Naive thymus-derived CD4-positive, alpha-beta T cell (primary cell): ENCODE data around the gene IL20. TPM values are rescaled to one million over a fixed set of nuclear protein-coding genes. Genes with fewer than 3 reads are reported as not detected.

ENCODE experiments used
- ATAC-seq: fragments of 150-1000 bp; cut with Tn5 transposase; 2 replicates; pipeline ENCODE4 v1.10.0; 2021; ENCODE audit warnings: mild to moderate bottlenecking, moderate library complexity
- CTCF ChIA-PET: fragments of 350-600 bp; sonication (Branson Sonifier 250); formaldehyde crosslinking; loops from one replicate; lab custom pipeline; 2021; ENCODE audit warnings: antibody characterized with exemption; lab: Charles Lee
- POLR2A ChIA-PET: fragments of 350-600 bp; sonication (Branson Sonifier 250); formaldehyde crosslinking; loops from one replicate; lab custom pipeline; 2021; ENCODE audit warnings: antibody characterized with exemption, inconsistent platforms; lab: Charles Lee
- DNase-seq, 9 donors: peaks; one replicate each; pipeline versions ENCODE4 v3.0.0 to v3.0.0-alpha.2; 2020 to 2022; ENCODE audit warnings: mixed read lengths in 1 of 9
- H3K27ac ChIP-seq: one replicate; pipeline ENCODE4 v1.7.0; 2013; ENCODE audit warnings: mild to moderate bottlenecking, low read depth, low read length, moderate library complexity
- H3K27me3 ChIP-seq, 2 donors: one replicate each; pipeline ENCODE4 v1.7.0; 2013; ENCODE audit warnings: low read length in 2 of 2, mild to moderate bottlenecking in 2 of 2, moderate library complexity in 2 of 2; ENCODE audit not compliant: control insufficient read depth in 2 of 2, insufficient read depth in 2 of 2
- H3K36me3 ChIP-seq, 3 experiments: 1 replicate in 2 of 3; 2 replicates in 1 of 3; pipeline ENCODE4 v1.7.0; 2013; ENCODE audit warnings: low read length in 3 of 3, mild to moderate bottlenecking in 3 of 3, moderate library complexity in 1 of 3; ENCODE audit not compliant: insufficient read depth in 3 of 3, control insufficient read depth in 2 of 3
- H3K4me1 ChIP-seq, 2 donors: one replicate each; pipeline ENCODE4 v1.7.0; 2013; ENCODE audit warnings: low read length in 2 of 2, mild to moderate bottlenecking in 2 of 2, moderate library complexity in 1 of 2; ENCODE audit not compliant: control insufficient read depth in 2 of 2, insufficient read depth in 2 of 2
- H3K4me3 ChIP-seq: 2 replicates; pipeline ENCODE4 v1.7.0; 2013; ENCODE audit warnings: mild to moderate bottlenecking, low read length
- H3K9me3 ChIP-seq, 3 experiments: 1 replicate in 2 of 3; 2 replicates in 1 of 3; pipeline ENCODE4 v1.7.0; 2013; ENCODE audit warnings: low read length in 3 of 3; ENCODE audit not compliant: control insufficient read depth in 2 of 3
- H3K27ac Mint-ChIP-seq, 9 donors: one replicate each; pipeline ENCODE4 v1.8.0; 2020 to 2022; ENCODE audit warnings: mixed read lengths in 9 of 9, mild to moderate bottlenecking in 8 of 9, moderate library complexity in 5 of 9, inconsistent platforms in 2 of 9
- H3K27me3 Mint-ChIP-seq, 5 donors: one replicate each; pipeline ENCODE4 v1.8.0; 2021 to 2022; ENCODE audit warnings: mixed read lengths in 5 of 5, mild to moderate bottlenecking in 1 of 5
- H3K36me3 Mint-ChIP-seq, 5 donors: one replicate each; pipeline ENCODE4 v1.8.0; 2020 to 2022; ENCODE audit warnings: mixed read lengths in 5 of 5, mild to moderate bottlenecking in 3 of 5, inconsistent platforms in 1 of 5
- H3K4me1 Mint-ChIP-seq, 7 donors: one replicate each; pipeline ENCODE4 v1.8.0; 2020 to 2022; ENCODE audit warnings: mixed read lengths in 7 of 7, mild to moderate bottlenecking in 3 of 7, inconsistent platforms in 1 of 7
- H3K4me3 Mint-ChIP-seq, 10 donors: one replicate each; pipeline ENCODE4 v1.8.0; 2020 to 2022; ENCODE audit warnings: mild to moderate bottlenecking in 10 of 10, mixed read lengths in 10 of 10, moderate library complexity in 6 of 10, inconsistent platforms in 2 of 10
- H3K9me3 Mint-ChIP-seq, 11 donors: one replicate each; pipeline ENCODE4 v1.8.0; 2020 to 2022; ENCODE audit warnings: mixed read lengths in 11 of 11, mild to moderate bottlenecking in 4 of 11, inconsistent platforms in 1 of 11, moderate library complexity in 1 of 11
- intact Hi-C, 2 donors: fragments of 100-400 bp; cut with micrococcal nuclease; formaldehyde crosslinking; loops; one replicate each; pipeline ENCODE4 v1.15.1; 2023
- polyA plus RNA-seq, 2 donors: library from polyadenylated mRNA; unstranded; fragments of 300-500 nt; fragmentation: Illumina TruSeq; gene quantifications; one replicate each; pipeline ENCODE4 v1.2.3, GENCODE V29; 2021
- total RNA-seq, 6 experiments: library from RNA in 5 of 6; stranded (reverse) in 5 of 6; gene quantifications; 1 replicate in 5 of 6; 2 replicates in 1 of 6; pipeline ENCODE4 v1.2.3 and lab custom pipeline; 2021 to 2026

IL20 gene
- total and polyA plus RNA-seq, 7 experiments from 2014 or later = not detected

- peak in 3 of 9 donors; percentile 36 to 46 (median 45) for DNase-seq
- ChIA-PET POLR2A (interaction anchor here (0.7 to 1.3 kb wide), 7 partner anchors 9 to 29 kb away, joined by 3 to 8 read pairs (median 4); no protein-coding TSS in a partner anchor), CTCF (interaction anchor here (1.3 to 2.1 kb wide), 3 partner anchors 22 to 156 kb away, joined by 3 to 6 read pairs (median 3); no protein-coding TSS in a partner anchor)
- Mint-ChIP-seq H3K9me3 (peaks cover 0 to 4% (median 0%) of the 10 kb centered on the region in 11 donors), H3K27me3 (peaks cover 0 to 7% (median 0%) of the 10 kb centered on the region in 5 donors), H3K4me3 (peak overlapping the region; percentile 37 to 78 (median 66)), H3K27ac (peak overlapping the region; percentile 11 to 96 (median 81)), H3K36me3 (peaks cover 0 to 31% (median 9%) of the 10 kb centered on the region in 5 donors), H3K4me1 (peaks cover 19 to 62% (median 46%) of the 10 kb centered on the region in 7 donors)
- no peak overlapping the region for H3K4me3 ChIP-seq
- peak; percentile 71 for ATAC-seq
- H3K9me3 ChIP-seq = no peaks in the 10 kb centered on the region
- no peaks in the 10 kb centered on the region for H3K27me3 ChIP-seq
- intact Hi-C loops = loop anchor here (2.0 kb wide), 1 partner anchor 14 kb away; no protein-coding TSS in a partner anchor
- H3K36me3 ChIP-seq = no peaks in the 10 kb centered on the region
- H3K4me1 ChIP-seq = peaks cover 6 to 19% of the 10 kb centered on the region in 2 donors
- H3K27ac ChIP-seq = no peak overlapping the region
Observed at GRCh38 chr1:206890125-206891060, 25.0 kb downstream of the IL20 start.

GRCh38 chr1:206891412-206891811 is 26.0 kb downstream of the IL20 start:
- H3K4me3 Mint-ChIP-seq = peak overlapping the region in 2 of 10 donors; percentile 66

DNA sequence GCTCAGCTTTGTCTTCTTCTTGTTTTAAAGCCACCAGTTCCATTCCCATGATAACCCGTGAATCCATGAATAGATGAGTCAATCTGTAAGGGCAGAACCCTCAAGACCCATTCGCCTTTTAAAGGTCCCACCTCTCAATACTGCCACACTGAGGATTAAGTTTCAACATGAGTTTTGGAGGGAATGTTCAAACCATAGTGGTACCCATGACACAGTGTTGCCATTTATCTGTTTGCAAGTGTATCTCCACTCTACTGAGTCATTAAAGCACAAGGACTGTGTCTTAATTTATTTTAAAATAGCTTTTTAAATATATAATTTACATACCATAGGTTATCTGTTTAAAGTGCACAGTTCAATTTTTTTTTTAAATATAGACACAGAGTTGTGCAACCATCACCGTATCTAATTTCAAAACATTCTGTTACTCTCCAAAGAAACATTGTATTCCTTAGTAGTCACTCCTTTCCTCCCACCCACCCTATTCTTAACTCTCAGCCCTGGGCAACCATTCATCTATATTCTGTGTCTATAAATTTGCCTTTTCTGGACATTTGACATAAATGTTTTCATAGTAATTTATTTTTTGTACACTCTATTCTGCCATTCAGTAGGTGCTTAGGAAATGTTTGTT is 27.0 kb downstream of the IL20 start:
- Mint-ChIP-seq H3K9me3 (peaks cover 0 to 4% (median 0%) of the 10 kb centered on the region in 11 donors), H3K27me3 (peaks cover 0 to 3% (median 0%) of the 10 kb centered on the region in 5 donors), H3K27ac (peak overlapping the region in 3 of 9 donors; percentile 14 to 54 (median 19)), H3K4me1 (peaks cover 24 to 81% (median 64%) of the 10 kb centered on the region in 7 donors), H3K4me3 (peak overlapping the region in 1 of 10 donors; percentile 11), H3K36me3 (peaks cover 0 to 33% (median 9%) of the 10 kb centered on the region in 5 donors)
- H3K4me3 ChIP-seq = no peak overlapping the region
- CTCF ChIA-PET = interaction anchor here (1.2 to 5.6 kb wide), 3 partner anchors 13 to 33 kb away, joined by 3 to 26 read pairs (median 3); no protein-coding TSS in a partner anchor
- POLR2A ChIA-PET = interaction anchor here (0.9 to 17.9 kb wide), 6 partner anchors 10 to 25 kb away, joined by 3 to 600 read pairs (median 4); partner anchors contain the start of gene FCMR
- ATAC-seq (no peak), DNase-seq (no peak)
- no peaks in the 10 kb centered on the region for H3K27me3 ChIP-seq
- peaks cover 6 to 32% of the 10 kb centered on the region in 2 donors for H3K4me1 ChIP-seq
- H3K27ac ChIP-seq = no peak overlapping the region
- H3K36me3 ChIP-seq = no peaks in the 10 kb centered on the region
- H3K9me3 ChIP-seq = no peaks in the 10 kb centered on the region
- intact Hi-C loops = no loop called here

More at GRCh38 chr1:206891412-206891811, 26.0 kb downstream of the IL20 start:
- H3K27me3 Mint-ChIP-seq = peaks cover 0 to 3% (median 0%) of the 10 kb centered on the region in 5 donors
- POLR2A ChIA-PET = interaction anchor here (0.6 to 2.8 kb wide), 4 partner anchors 8 to 31 kb away, joined by 3 to 21 read pairs (median 3); partner anchors contain the start of gene FCMR
- H3K4me1 ChIP-seq = peaks cover 6 to 23% of the 10 kb centered on the region in 2 donors
- H3K27me3 ChIP-seq = no peaks in the 10 kb centered on the region
- H3K36me3 Mint-ChIP-seq = peaks cover 0 to 33% (median 9%) of the 10 kb centered on the region in 5 donors
- no peaks in the 10 kb centered on the region for H3K36me3 ChIP-seq
- CTCF ChIA-PET = interaction anchor here (1.5 to 2.1 kb wide), 2 partner anchors 21 to 32 kb away, joined by 3 to 6 read pairs; no protein-coding TSS in a partner anchor
- ATAC-seq (no peak), DNase-seq (no peak)
- H3K9me3 ChIP-seq = no peaks in the 10 kb centered on the region
- no peak overlapping the region for H3K4me3 ChIP-seq
- H3K27ac ChIP-seq = no peak overlapping the region
- intact Hi-C loops = loop anchor here (2.0 kb wide), 1 partner anchor 13 kb away; no protein-coding TSS in a partner anchor
- peak overlapping the region in 6 of 9 donors; percentile 75 to 96 (median 82) for H3K27ac Mint-ChIP-seq
- H3K9me3 Mint-ChIP-seq = peaks cover 0 to 4% (median 0%) of the 10 kb centered on the region in 11 donors
- H3K4me1 Mint-ChIP-seq = peaks cover 21 to 72% (median 54%) of the 10 kb centered on the region in 7 donors

GRCh38 chr1:206893380-206893779 is 28.0 kb downstream of the IL20 start:
- H3K4me1 Mint-ChIP-seq = peaks cover 26 to 83% (median 64%) of the 10 kb centered on the region in 7 donors
- CTCF ChIA-PET = interaction anchor here (1.2 to 5.6 kb wide), 2 partner anchors 12 to 19 kb away, joined by 3 to 26 read pairs; no protein-coding TSS in a partner anchor
- peaks cover 0 to 4% (median 0%) of the 10 kb centered on the region in 11 donors for H3K9me3 Mint-ChIP-seq
- H3K36me3 Mint-ChIP-seq = peaks cover 0 to 30% (median 6%) of the 10 kb centered on the region in 5 donors
- H3K4me3 ChIP-seq = no peak overlapping the region
- no peak overlapping the region for H3K27ac ChIP-seq
- H3K36me3 ChIP-seq = no peaks in the 10 kb centered on the region
- ATAC-seq = no peak
- H3K27me3 ChIP-seq = no peaks in the 10 kb centered on the region
- POLR2A ChIA-PET = interaction anchor here (0.6 to 17.9 kb wide), 8 partner anchors 9 to 24 kb away, joined by 3 to 600 read pairs (median 4); partner anchors contain the start of gene FCMR
- peak overlapping the region in 2 of 9 donors; percentile 22 to 41 for H3K27ac Mint-ChIP-seq
- no peaks in the 10 kb centered on the region for H3K9me3 ChIP-seq
- DNase-seq = no peak
- intact Hi-C loops = no loop called here
- H3K4me1 ChIP-seq = peaks cover 6 to 32% of the 10 kb centered on the region in 2 donors
- H3K27me3 Mint-ChIP-seq = peaks cover 0 to under 1% (median 0%) of the 10 kb centered on the region in 5 donors
- no peak overlapping the region for H3K4me3 Mint-ChIP-seq

DNA sequence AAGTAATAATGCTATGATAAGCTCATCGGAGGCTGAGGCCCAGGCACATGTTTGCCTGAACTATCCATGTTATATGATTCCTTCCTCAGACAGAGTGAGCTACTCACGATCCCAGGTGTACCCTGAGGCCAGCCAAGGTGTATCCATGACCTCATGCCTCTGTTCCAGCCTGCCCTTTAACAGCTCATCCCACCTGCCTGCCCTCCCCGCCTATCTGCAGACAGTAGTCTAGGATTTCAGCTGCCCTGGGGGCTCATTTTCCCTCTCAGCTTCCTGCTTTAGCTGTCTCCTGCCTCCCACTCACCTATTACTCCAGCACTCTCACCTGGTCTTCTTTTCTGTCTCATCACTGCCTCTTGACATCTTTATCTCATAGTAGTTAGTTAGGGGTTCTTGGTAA is 29.9 kb downstream of the IL20 start:
- no peak for DNase-seq
- ChIA-PET POLR2A (interaction anchor here (0.7 to 17.9 kb wide), 6 partner anchors 11 to 125 kb away, joined by 3 to 600 read pairs (median 8); partner anchors contain the start of gene FCMR), CTCF (interaction anchor here (0.7 to 5.6 kb wide), 7 partner anchors 10 to 169 kb away, joined by 3 to 26 read pairs (median 3); partner anchors contain the start of gene IL20)
- H3K27ac Mint-ChIP-seq = peak overlapping the region in 5 of 9 donors; percentile 46 to 80 (median 74)
- peaks cover 6 to 39% of the 10 kb centered on the region in 2 donors for H3K4me1 ChIP-seq
- H3K4me1 Mint-ChIP-seq = peaks cover 28 to 85% (median 73%) of the 10 kb centered on the region in 7 donors
- peaks cover 0 to 3% (median 0%) of the 10 kb centered on the region in 3 experiments for H3K36me3 ChIP-seq
- H3K27me3 Mint-ChIP-seq = no peaks in the 10 kb centered on the region
- no peak overlapping the region for H3K4me3 ChIP-seq
- peak overlapping the region in 1 of 10 donors; percentile 48 for H3K4me3 Mint-ChIP-seq
- H3K9me3 Mint-ChIP-seq = peaks cover 0 to 4% (median 0%) of the 10 kb centered on the region in 11 donors
- H3K36me3 Mint-ChIP-seq = peaks cover 0 to 26% (median 5%) of the 10 kb centered on the region in 5 donors
- no peaks in the 10 kb centered on the region for H3K27me3 ChIP-seq
- no peaks in the 10 kb centered on the region for H3K9me3 ChIP-seq
- no peak overlapping the region for H3K27ac ChIP-seq
- intact Hi-C loops = no loop called here
- ATAC-seq = no peak
